SK-MEL-5 (cell line): Measurements from ENCODE around the gene MKNK1. TPM values are rescaled to one million over a fixed set of nuclear protein-coding genes. Genes with fewer than 3 reads are reported as not detected.
A peak's percentile ranks its signal among the peaks of the same experiment; 100 is the strongest.

Experiments
- DNase-seq: peaks from one replicate; pipeline ENCODE4 v3.0.0-alpha.2; 2016; ENCODE audit warnings: low read depth, low spot score
- in situ Hi-C: cut with HindIII; loops from 2 replicates; pipeline ENCODE4 v1.10.0; 2016; ENCODE audit warnings: low sequenced_read_pairs, high pct_unique_total_duplicates, low pct_unique_long_range_greater_than_20kb
- total RNA-seq: library from RNA; depleted of rRNA; stranded (reverse); fragments of >200 nt; shearing (Covaris generic); gene quantifications from 2 replicates; pipeline ENCODE4 v1.2.3, GENCODE V29; 2014

The MKNK1 gene
- total RNA-seq, 1 experiment from 2014 or later = 16.2 TPM

- in situ Hi-C loops = no loop called here
- no peak for DNase-seq
Measured at GRCh38 chr1:46577671-46578070, 26.4 kb downstream of the MKNK1 start.

- no peak for DNase-seq
- in situ Hi-C loops = no loop called here
Measured at GRCh38 chr1:46576596-46576995, 27.5 kb downstream of the MKNK1 start.

- in situ Hi-C loops = no loop called here
- no peak for DNase-seq
Measured at GRCh38 chr1:46575778-46576177, 28.3 kb downstream of the MKNK1 start.

GRCh38 chr1:46575300-46575699, 28.8 kb downstream of the MKNK1 start:
- no peak for DNase-seq
- in situ Hi-C loops = no loop called here

GRCh38 chr1:46571691-46572225, 32.3 kb downstream of the MKNK1 start:
- DNase-seq = no peak
- in situ Hi-C loops = no loop called here

- in situ Hi-C loops = no loop called here
- no peak for DNase-seq
Measured at GRCh38 chr1:46569884-46570725, 34.0 kb downstream of the MKNK1 start.

- no peak for DNase-seq
- in situ Hi-C loops = no loop called here
Measured at GRCh38 chr1:46569116-46569515, 35.0 kb downstream of the MKNK1 start.

GRCh38 chr1:46568461-46568891, 35.6 kb downstream of the MKNK1 start:
- no peak for DNase-seq
- in situ Hi-C loops = no loop called here

GRCh38 chr1:46563341-46563740, 40.7 kb downstream of the MKNK1 start:
- no peak for DNase-seq
- in situ Hi-C loops = no loop called here

- no peak for DNase-seq
- in situ Hi-C loops = no loop called here
Measured at GRCh38 chr1:46562498-46562897, 41.6 kb downstream of the MKNK1 start.

- in situ Hi-C loops = no loop called here
- no peak for DNase-seq
Measured at GRCh38 chr1:46558966-46559365, 45.1 kb downstream of the MKNK1 start.

GRCh38 chr1:46558141-46558963, 45.7 kb downstream of the MKNK1 start:
- no peak for DNase-seq
- in situ Hi-C loops = no loop called here

GRCh38 chr1:46557403-46557802, 46.7 kb downstream of the MKNK1 start:
- DNase-seq = no peak
- in situ Hi-C loops = no loop called here

GRCh38 chr1:46556822-46557221, 47.2 kb downstream of the MKNK1 start:
- in situ Hi-C loops = no loop called here
- peak; percentile 73 for DNase-seq

GRCh38 chr1:46555826-46556619, 48.0 kb downstream of the MKNK1 start:
- DNase-seq = no peak
- in situ Hi-C loops = no loop called here

- in situ Hi-C loops = no loop called here
Measured at GRCh38 chr1:46554597-46555381, 49.3 kb downstream of the MKNK1 start.

GRCh38 chr1:46554236-46554596, 49.9 kb downstream of the MKNK1 start:
- no peak for DNase-seq
- in situ Hi-C loops = no loop called here

More at GRCh38 chr1:46554597-46555381, 49.3 kb downstream of the MKNK1 start:
- DNase-seq = no peak
